Thyroid gland (tissue), 4 donors: ENCODE measurements around the gene DQX1. TPM values are rescaled to one million over a fixed set of nuclear protein-coding genes. Genes with fewer than 3 reads are reported as not detected.
A peak's percentile ranks its signal among the peaks of the same experiment; 100 is the strongest.

ENCODE experiments used
- DNase-seq, 2 donors: peaks; one replicate each; pipeline ENCODE4 v3.0.0-alpha.2; 2019
- H3K27ac ChIP-seq, 3 donors: fragments of 200-600 bp; sonication (generic); 1 replicate in 2 of 3; 2 replicates in 1 of 3; pipeline ENCODE4 v1.5.1; 2016 to 2019; ENCODE audit warnings: mild to moderate bottlenecking in 1 of 3, moderate library complexity in 1 of 3
- H3K27me3 ChIP-seq: fragments of 200-600 bp; sonication (generic); one replicate; pipeline ENCODE4 v1.5.1; 2019
- H3K36me3 ChIP-seq, 2 donors: fragments of 200-600 bp; sonication (generic); one replicate each; pipeline ENCODE4 v1.5.1; 2016 to 2019
- H3K4me1 ChIP-seq, 2 donors: fragments of 200-600 bp; sonication (generic); one replicate each; pipeline ENCODE4 v1.5.1; 2017 to 2019
- H3K4me3 ChIP-seq, 3 donors: fragments of 200-600 bp; sonication (generic); replicated peaks in 1 of 3; 1 replicate in 2 of 3; 2 replicates in 1 of 3; pipeline ENCODE4 v1.5.1; 2016; ENCODE audit warnings: mild to moderate bottlenecking in 1 of 3
- H3K9me3 ChIP-seq: fragments of 200-600 bp; sonication (generic); one replicate; pipeline ENCODE4 v1.5.1; 2017
- CTCF ChIP-seq, 6 experiments: fragments of 200-600 bp in 3 of 6; fragments of 450-650 bp in 3 of 6; sonication (generic) in 3 of 6; IDR thresholded peaks; one replicate each; pipeline ENCODE4 v1.5.1; 2016 to 2019; ENCODE audit warnings: antibody characterized with exemption in 6 of 6, mild to moderate bottlenecking in 2 of 6, inconsistent platforms in 1 of 6, moderate library complexity in 1 of 6
- POLR2A ChIP-seq, 2 donors: fragments of 450-650 bp; IDR thresholded peaks; one replicate each; pipeline ENCODE4 v1.6.1; 2017; ENCODE audit warnings: antibody characterized with exemption in 2 of 2, mild to moderate bottlenecking in 2 of 2, moderate library complexity in 1 of 2
- WGBS, 2 donors: methylation state at CpG; one replicate each; pipeline ENCODE4 v1.1.5; 2017; 5-methylcytosine and 5-hydroxymethylcytosine counted together
- intact Hi-C: fragments of 100-400 bp; cut with DNase I; formaldehyde crosslinking; loops from one replicate; pipeline ENCODE4 v1.15.1; 2023
- total RNA-seq, 4 donors: library from RNA; depleted of rRNA; stranded (reverse); fragments of >200 nt; gene quantifications; one replicate each; pipeline ENCODE4 v1.2.3, GENCODE V29; 2016

DQX1 gene
- total RNA-seq, 4 donors from 2014 or later = not detected

- Histone ChIP-seq H3K4me1 (peaks cover 10 to 18% of the 10 kb centered on the region in 2 donors), H3K36me3 (peaks cover 10 to 23% of the 10 kb centered on the region in 2 donors), H3K27ac (no peak overlapping the region), H3K9me3 (no peaks in the 10 kb centered on the region), H3K4me3 (no peak overlapping the region), H3K27me3 (no peaks in the 10 kb centered on the region)
- 86 to 90% methylated on average over 7 of the region's 7 CpGs for WGBS, 2 donors
- TF ChIP-seq CTCF (IDR thresholded peaks at IDR 0.05) = no peak
- no peak for TF ChIP-seq POLR2A (IDR thresholded peaks at IDR 0.05)
- intact Hi-C loops = no loop called here
- DNase-seq = no peak
These were observed 5.6 kb upstream of the DQX1 start for GRCh38 chr2:74531666-74532065.

GRCh38 chr2:74530239-74531187, 4.5 kb upstream of the DQX1 start:
- Histone ChIP-seq H3K4me1 (peaks cover 10 to 18% of the 10 kb centered on the region in 2 donors), H3K4me3 (peak overlapping the region; percentile 60 to 72 (median 71)), H3K9me3 (no peaks in the 10 kb centered on the region), H3K27me3 (no peaks in the 10 kb centered on the region), H3K36me3 (peaks cover 15 to 34% of the 10 kb centered on the region in 2 donors), H3K27ac (peak overlapping the region; percentile 21 to 90 (median 39))
- TF ChIP-seq POLR2A (IDR thresholded peaks at IDR 0.05) (no peak), CTCF (IDR thresholded peaks at IDR 0.05) (no peak)
- intact Hi-C loops = no loop called here
- peak; percentile 26 to 33 for DNase-seq
- 3 to 6% methylated on average over 24 to 49 of the region's 54 CpGs for WGBS, 2 donors

GRCh38 chr2:74529357-74530238, 3.6 kb upstream of the DQX1 start, which contains the start of the genes AUP1 and HTRA2:
TSS of gene AUP1 (minus strand) at chr2:74529706. CDS start at chr2:74529629, 77 bp downstream.
TSS of gene HTRA2 (plus strand) at chr2:74529933. CDS start at chr2:74530007, 74 bp downstream.
- 0% methylated on average over 3 to 10 of the region's 87 CpGs for WGBS, 2 donors
- H3K36me3 ChIP-seq = peaks cover 15 to 34% of the 10 kb centered on the region in 2 donors
- H3K4me1 ChIP-seq = peaks cover 10 to 18% of the 10 kb centered on the region in 2 donors
- H3K9me3 ChIP-seq = no peaks in the 10 kb centered on the region
- TF ChIP-seq CTCF (IDR thresholded peaks at IDR 0.05) (no peak), POLR2A (IDR thresholded peaks at IDR 0.05) (peak in 1 of 2 donors; percentile 78)
- peak within 1 kb of the TSS; percentile 71 to 100 (median 72) for H3K4me3 ChIP-seq
- DNase-seq = peak; percentile 99
- peak within 1 kb of the TSS; percentile 78 to 90 (median 81) for H3K27ac ChIP-seq
- intact Hi-C loops = loop anchor here (10.0 kb wide), 1 partner anchor 55 kb away; no protein-coding TSS in a partner anchor
- H3K27me3 ChIP-seq = no peaks in the 10 kb centered on the region

- H3K4me1 ChIP-seq = peaks cover 10 to 18% of the 10 kb centered on the region in 2 donors
- peaks cover 15 to 34% of the 10 kb centered on the region in 2 donors for H3K36me3 ChIP-seq
- H3K27me3 ChIP-seq = no peaks in the 10 kb centered on the region
- peak overlapping the region; percentile 78 to 90 (median 81) for H3K27ac ChIP-seq
- no peak for TF ChIP-seq CTCF (IDR thresholded peaks at IDR 0.05)
- H3K9me3 ChIP-seq = no peaks in the 10 kb centered on the region
- no peak for DNase-seq
- H3K4me3 ChIP-seq = peak overlapping the region; percentile 23 to 100 (median 71)
- 17 to 22% methylated on average over 20 to 29 of the region's 29 CpGs for WGBS, 2 donors
- intact Hi-C loops = loop anchor here (10.0 kb wide), 1 partner anchor 56 kb away; no protein-coding TSS in a partner anchor
These were observed 2.7 kb upstream of the DQX1 start for GRCh38 chr2:74528600-74529356.
